Measurements from ENCODE around the gene C13orf42.

- TF ChIP-seq CTCF (IDR thresholded peaks at IDR 0.05) (no peak), POLR2A (IDR thresholded peaks at IDR 0.05) (no peak)
These were observed 9.3 kb downstream of the C13orf42 start for GRCh38 chr13:51101636-51102235.
